Adrenal gland (tissue), 5 donors: ENCODE results near the gene NAA10.

Experiments
- POLR2A ChIP-seq, 2 donors: fragments of 450-650 bp; IDR thresholded peaks; one replicate each; pipeline ENCODE4 v1.6.1; 2017; ENCODE audit warnings: antibody characterized with exemption in 2 of 2, mild to moderate bottlenecking in 2 of 2, moderate library complexity in 1 of 2
- TF ChIP-seq, protein P1 (sequence below), 6 experiments: fragments of 450-650 bp in 4 of 6; fragments of 200-600 bp in 2 of 6; sonication (generic) in 1 of 6; IDR thresholded peaks; 1 replicate in 5 of 6; 2 replicates in 1 of 6; pipeline versions ENCODE4 v1.5.1 to v1.8.0; 2016 to 2021; ENCODE audit warnings: antibody characterized with exemption in 6 of 6, mild to moderate bottlenecking in 2 of 6, moderate library complexity in 1 of 6
- donor health status: DM: no; HTN: no; CAD: no.

DNA sequence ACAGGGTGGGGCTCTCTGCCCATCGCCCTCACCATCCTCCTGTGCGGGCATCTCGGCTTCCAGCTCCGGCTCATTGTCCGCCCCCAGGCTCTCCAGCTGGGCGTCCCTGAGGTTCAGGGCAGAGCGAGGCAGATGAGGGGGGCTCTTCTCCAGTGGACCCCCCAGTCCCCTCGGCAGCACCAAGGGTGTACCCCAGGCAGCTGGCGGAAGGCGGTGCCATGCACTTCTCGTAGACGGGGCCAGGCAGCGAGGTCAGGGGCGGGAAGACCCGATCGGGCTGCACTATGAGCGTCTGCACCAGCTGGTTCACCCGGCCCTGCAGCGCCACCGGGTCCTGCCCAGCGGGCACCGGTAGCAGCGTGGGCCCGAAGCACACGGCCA, 24.9 kb downstream of the NAA10 start:
- TF ChIP-seq, protein P1, sequence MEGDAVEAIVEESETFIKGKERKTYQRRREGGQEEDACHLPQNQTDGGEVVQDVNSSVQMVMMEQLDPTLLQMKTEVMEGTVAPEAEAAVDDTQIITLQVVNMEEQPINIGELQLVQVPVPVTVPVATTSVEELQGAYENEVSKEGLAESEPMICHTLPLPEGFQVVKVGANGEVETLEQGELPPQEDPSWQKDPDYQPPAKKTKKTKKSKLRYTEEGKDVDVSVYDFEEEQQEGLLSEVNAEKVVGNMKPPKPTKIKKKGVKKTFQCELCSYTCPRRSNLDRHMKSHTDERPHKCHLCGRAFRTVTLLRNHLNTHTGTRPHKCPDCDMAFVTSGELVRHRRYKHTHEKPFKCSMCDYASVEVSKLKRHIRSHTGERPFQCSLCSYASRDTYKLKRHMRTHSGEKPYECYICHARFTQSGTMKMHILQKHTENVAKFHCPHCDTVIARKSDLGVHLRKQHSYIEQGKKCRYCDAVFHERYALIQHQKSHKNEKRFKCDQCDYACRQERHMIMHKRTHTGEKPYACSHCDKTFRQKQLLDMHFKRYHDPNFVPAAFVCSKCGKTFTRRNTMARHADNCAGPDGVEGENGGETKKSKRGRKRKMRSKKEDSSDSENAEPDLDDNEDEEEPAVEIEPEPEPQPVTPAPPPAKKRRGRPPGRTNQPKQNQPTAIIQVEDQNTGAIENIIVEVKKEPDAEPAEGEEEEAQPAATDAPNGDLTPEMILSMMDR (IDR thresholded peaks at IDR 0.05) = no peak
- TF ChIP-seq POLR2A (IDR thresholded peaks at IDR 0.05) = no peak
